GM03348 (cell line): ENCODE results near the gene DENND2A.
A peak's percentile ranks its signal among the peaks of the same experiment; 100 is the strongest.
"Not testable (repeated sequence)": the region's sequence is repeated elsewhere in the genome, so short reads cannot be mapped to it uniquely, and the experiment has no call there.

Source experiments
- DNase-seq: peaks from one replicate; pipeline ENCODE4 v3.0.0; 2012; ENCODE audit warnings: low spot score

DENND2A gene

GRCh38 chr7:140646931-140647647 is 6.5 kb upstream of the DENND2A start:
- peak; percentile 57 for DNase-seq

- DNase-seq: no peak
These were observed 4.7 kb upstream of the DENND2A start for GRCh38 chr7:140645166-140645900.

GRCh38 chr7:140644761-140645160 is 4.1 kb upstream of the DENND2A start:
- DNase-seq: not testable (repeated sequence)

- no peak for DNase-seq
These were observed 2.8 kb upstream of the DENND2A start for GRCh38 chr7:140643416-140643815.

GRCh38 chr7:140641524-140642195 is 1.0 kb upstream of the DENND2A start:
- DNase-seq: no peak

GRCh38 chr7:140640060-140640637 is 464 bp downstream of the DENND2A start:
- peak; percentile 75 for DNase-seq

GRCh38 chr7:140639366-140640053 is 1.1 kb downstream of the DENND2A start:
- DNase-seq: peak; percentile 37

- DNase-seq: peak; percentile 52
These were observed 2.3 kb downstream of the DENND2A start for GRCh38 chr7:140638173-140638791.

GRCh38 chr7:140637400-140637799 is 3.2 kb downstream of the DENND2A start:
- no peak for DNase-seq

- no peak for DNase-seq
These were observed 4.8 kb downstream of the DENND2A start for GRCh38 chr7:140635816-140636215.

- DNase-seq: no peak
These were observed 5.3 kb downstream of the DENND2A start for GRCh38 chr7:140635345-140635744.

GRCh38 chr7:140631602-140632001 is 9.0 kb downstream of the DENND2A start:
- DNase-seq: peak; percentile 29

GRCh38 chr7:140631021-140631420 is 9.6 kb downstream of the DENND2A start:
- no peak for DNase-seq

GRCh38 chr7:140625908-140626868 is 14.4 kb downstream of the DENND2A start:
- DNase-seq: peak; percentile 82

GRCh38 chr7:140625192-140625558 is 15.4 kb downstream of the DENND2A start:
- DNase-seq: not testable (repeated sequence)

GRCh38 chr7:140624392-140625191 is 16.0 kb downstream of the DENND2A start:
- no peak for DNase-seq

GRCh38 chr7:140623980-140624379 is 16.6 kb downstream of the DENND2A start:
- DNase-seq: no peak

- peak; percentile 54 for DNase-seq
These were observed 19.1 kb downstream of the DENND2A start for GRCh38 chr7:140621401-140622021.

- not testable (repeated sequence) for DNase-seq
These were observed 20.6 kb downstream of the DENND2A start for GRCh38 chr7:140619915-140620510.
